Neural crest cell (in vitro differentiated cells): Measurements from ENCODE around the gene DGCR2. TPM values are rescaled to one million over a fixed set of nuclear protein-coding genes. Genes with fewer than 3 reads are reported as not detected.

ENCODE experiments used
- DNase-seq: peaks from one replicate; pipeline ENCODE4 v3.0.0; 2021; ENCODE audit warnings: low read depth, mixed read lengths, low spot score
- H3K27ac Mint-ChIP-seq: one replicate; pipeline ENCODE4 v1.8.0; 2021; ENCODE audit warnings: mild to moderate bottlenecking, mixed read lengths; ENCODE audit not compliant: unreplicated experiment
- H3K27me3 Mint-ChIP-seq: 2 replicates; pipeline ENCODE4 v1.8.0; 2021; ENCODE audit warnings: low read depth, mild to moderate bottlenecking, mixed read lengths
- H3K36me3 Mint-ChIP-seq: 2 replicates; pipeline ENCODE4 v1.8.0; 2021; ENCODE audit warnings: low read depth, mild to moderate bottlenecking, mixed read lengths
- H3K4me1 Mint-ChIP-seq: 2 replicates; pipeline ENCODE4 v1.8.0; 2021; ENCODE audit warnings: mixed read lengths
- H3K4me3 Mint-ChIP-seq: one replicate; pipeline ENCODE4 v1.8.0; 2021; ENCODE audit warnings: mild to moderate bottlenecking, mixed read lengths
- H3K9me3 Mint-ChIP-seq: 2 replicates; pipeline ENCODE4 v1.8.0; 2021; ENCODE audit warnings: mixed read lengths
- total RNA-seq: library from RNA; stranded (reverse); gene quantifications from 2 replicates; pipeline ENCODE4 v1.2.1, GENCODE V29; 2021
- TF ChIP-seq, protein P1 (sequence below): fragments of 200-600 bp; sonication (generic); conservative IDR thresholded peaks from 2 replicates; pipeline ENCODE4 v1.5.0; 2021; ENCODE audit warnings: antibody characterized with exemption, mild to moderate bottlenecking

DGCR2 gene
- total RNA-seq, 1 donor from 2014 or later, result 91.6 TPM

DNA sequence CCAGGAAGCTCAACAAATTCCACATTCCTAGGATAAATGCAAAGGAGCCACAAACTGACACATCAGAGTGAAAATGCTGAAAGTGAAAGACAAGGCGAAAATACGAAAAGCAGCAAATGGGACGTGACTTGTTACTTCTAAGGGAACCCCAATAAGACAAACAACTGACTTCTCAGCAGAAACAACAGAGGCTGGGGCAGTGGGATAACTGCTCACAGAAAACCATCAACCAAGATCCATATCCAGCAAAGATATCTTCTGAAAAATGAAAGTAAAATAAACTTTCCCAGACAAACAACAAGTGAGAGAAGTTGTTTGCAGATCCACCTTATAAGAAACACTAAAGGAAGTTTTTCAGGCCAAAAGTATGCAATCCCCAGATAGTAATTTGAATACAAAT, 72.1 kb downstream of the DGCR2 start:
- no peak overlapping the region for H3K4me3 Mint-ChIP-seq
- no peaks in the 10 kb centered on the region for H3K27me3 Mint-ChIP-seq
- DNase-seq, result no peak
- no peaks in the 10 kb centered on the region for H3K4me1 Mint-ChIP-seq
- TF ChIP-seq, protein P1, sequence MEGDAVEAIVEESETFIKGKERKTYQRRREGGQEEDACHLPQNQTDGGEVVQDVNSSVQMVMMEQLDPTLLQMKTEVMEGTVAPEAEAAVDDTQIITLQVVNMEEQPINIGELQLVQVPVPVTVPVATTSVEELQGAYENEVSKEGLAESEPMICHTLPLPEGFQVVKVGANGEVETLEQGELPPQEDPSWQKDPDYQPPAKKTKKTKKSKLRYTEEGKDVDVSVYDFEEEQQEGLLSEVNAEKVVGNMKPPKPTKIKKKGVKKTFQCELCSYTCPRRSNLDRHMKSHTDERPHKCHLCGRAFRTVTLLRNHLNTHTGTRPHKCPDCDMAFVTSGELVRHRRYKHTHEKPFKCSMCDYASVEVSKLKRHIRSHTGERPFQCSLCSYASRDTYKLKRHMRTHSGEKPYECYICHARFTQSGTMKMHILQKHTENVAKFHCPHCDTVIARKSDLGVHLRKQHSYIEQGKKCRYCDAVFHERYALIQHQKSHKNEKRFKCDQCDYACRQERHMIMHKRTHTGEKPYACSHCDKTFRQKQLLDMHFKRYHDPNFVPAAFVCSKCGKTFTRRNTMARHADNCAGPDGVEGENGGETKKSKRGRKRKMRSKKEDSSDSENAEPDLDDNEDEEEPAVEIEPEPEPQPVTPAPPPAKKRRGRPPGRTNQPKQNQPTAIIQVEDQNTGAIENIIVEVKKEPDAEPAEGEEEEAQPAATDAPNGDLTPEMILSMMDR, result no peak
- peaks cover 10% of the 10 kb centered on the region for H3K36me3 Mint-ChIP-seq
- no peaks in the 10 kb centered on the region for H3K9me3 Mint-ChIP-seq
- H3K27ac Mint-ChIP-seq, result no peak overlapping the region

DNA sequence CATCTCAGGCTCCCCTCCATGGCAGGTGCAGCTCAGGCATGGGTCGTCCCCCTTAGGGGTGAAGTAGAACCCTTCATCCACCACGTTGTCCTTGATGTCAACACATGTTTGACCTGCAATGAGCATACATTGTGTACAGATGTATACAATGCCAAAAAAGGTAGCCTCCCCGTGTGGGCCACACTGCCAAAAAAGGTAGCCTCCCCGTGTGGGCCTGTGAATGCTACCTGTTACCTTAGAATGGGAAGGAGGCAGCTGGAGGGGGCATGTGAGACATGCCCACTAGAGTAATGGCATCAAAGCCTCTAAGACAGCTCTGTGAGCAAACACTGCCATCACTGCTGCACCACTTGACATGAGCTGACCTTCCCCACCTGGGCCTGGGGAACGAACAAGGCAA, 73.7 kb downstream of the DGCR2 start:
- TF ChIP-seq, protein P1, result no peak
- no peak overlapping the region for H3K4me3 Mint-ChIP-seq
- no peaks in the 10 kb centered on the region for H3K9me3 Mint-ChIP-seq
- no peak overlapping the region for H3K27ac Mint-ChIP-seq
- no peak for DNase-seq
- H3K27me3 Mint-ChIP-seq, result no peaks in the 10 kb centered on the region
- no peaks in the 10 kb centered on the region for H3K4me1 Mint-ChIP-seq
- H3K36me3 Mint-ChIP-seq, result peaks cover 9% of the 10 kb centered on the region

GRCh38 chr22:19047993-19048392, 74.2 kb downstream of the DGCR2 start:
- Mint-ChIP-seq H3K4me1 (no peaks in the 10 kb centered on the region), H3K36me3 (peaks cover 9% of the 10 kb centered on the region)

GRCh38 chr22:19046719-19047609, 75.2 kb downstream of the DGCR2 start:
- H3K36me3 Mint-ChIP-seq, result peaks cover 9% of the 10 kb centered on the region
- H3K9me3 Mint-ChIP-seq, result no peaks in the 10 kb centered on the region
- DNase-seq, result no peak
- TF ChIP-seq, protein P1, result no peak
- no peaks in the 10 kb centered on the region for H3K4me1 Mint-ChIP-seq
- no peak overlapping the region for H3K27ac Mint-ChIP-seq
- no peak overlapping the region for H3K4me3 Mint-ChIP-seq
- H3K27me3 Mint-ChIP-seq, result no peaks in the 10 kb centered on the region

More at GRCh38 chr22:19047993-19048392, 74.2 kb downstream of the DGCR2 start:
- Mint-ChIP-seq H3K9me3 (no peaks in the 10 kb centered on the region), H3K27ac (no peak overlapping the region), H3K27me3 (no peaks in the 10 kb centered on the region), H3K4me3 (no peak overlapping the region)
- no peak for DNase-seq
- TF ChIP-seq, protein P1, result no peak

GRCh38 chr22:19046287-19046686, 75.9 kb downstream of the DGCR2 start:
- TF ChIP-seq, protein P1, result no peak
- H3K27me3 Mint-ChIP-seq, result no peaks in the 10 kb centered on the region
- no peak for DNase-seq
- no peak overlapping the region for H3K27ac Mint-ChIP-seq
- no peak overlapping the region for H3K4me3 Mint-ChIP-seq
- no peaks in the 10 kb centered on the region for H3K4me1 Mint-ChIP-seq
- H3K9me3 Mint-ChIP-seq, result no peaks in the 10 kb centered on the region
- peaks cover 9% of the 10 kb centered on the region for H3K36me3 Mint-ChIP-seq
